Hair follicular keratinocyte (primary cell): Measurements from ENCODE around the gene IPMK. TPM values are rescaled to one million over a fixed set of nuclear protein-coding genes. Genes with fewer than 3 reads are reported as not detected.

Experiments
- total RNA-seq: library from RNA; depleted of rRNA; stranded (reverse); fragments of >200 nt; gene quantifications from 2 replicates; pipeline ENCODE4 v1.2.3, GENCODE V29; 2015

The IPMK gene
- total RNA-seq, result 2.3 and 3.6 TPM in 2 replicates

GRCh38 chr10:58267713-58268453 lies at the start of gene IPMK:
TSS of gene IPMK (minus strand) at chr10:58267894. CDS start at chr10:58267611, 283 bp downstream.

GRCh38 chr10:58268946-58269781 lies 1.5 kb upstream of the IPMK start, which contains the start of gene CISD1:
TSS of gene CISD1 (plus strand) at chr10:58269162. CDS start at chr10:58269274, 112 bp downstream.

Other genes starting within 250 kb of the IPMK start
- gene CISD1, start 1.3 kb upstream of the IPMK start, total RNA-seq, result 30.0 and 43.6 TPM in 2 replicates
- gene UBE2D1, start 67.1 kb upstream of the IPMK start, total RNA-seq, result 12.3 and 13.4 TPM in 2 replicates
- 27.5 and 37.0 TPM in 2 replicates for gene TFAM, start 117.5 kb upstream of the IPMK start, total RNA-seq
- 9.8 and 10.4 TPM in 2 replicates for gene BICC1, start 245.0 kb upstream of the IPMK start, total RNA-seq